MCF 10A (cell line): ENCODE measurements around the gene SDHD. TPM values are rescaled to one million over a fixed set of nuclear protein-coding genes. Genes with fewer than 3 reads are reported as not detected.

Experiments
- BruUV-seq: library from RNA; stranded (reverse); fragments of 400-500 nt; replicated peaks from 2 replicates; lab custom pipeline; 2021; lab: Mats Ljungman, UMichigan
- CTCF ChIA-PET: fragments of 300-600 bp; sonication (Branson Sonifier 250); formaldehyde crosslinking; extraction: SDS; loops from one replicate; lab custom pipeline; 2021; ENCODE audit warnings: antibody characterized with exemption, inconsistent platforms; lab: Yijun Ruan, JAX
- POLR2A ChIA-PET: fragments of 300-600, 350-650 bp; sonication (Branson Sonifier 250); formaldehyde crosslinking; extraction: SDS; loops from one replicate; lab custom pipeline; 2020; ENCODE audit warnings: antibody characterized with exemption, inconsistent platforms; lab: Yijun Ruan, JAX
- DNase-seq: peaks from one replicate; pipeline ENCODE4 v3.0.0-alpha.2; 2018; ENCODE audit not compliant: unreplicated experiment
- H3K27ac Mint-ChIP-seq: one replicate; pipeline ENCODE4 v1.8.0; 2022; ENCODE audit warnings: mild to moderate bottlenecking, low read depth, mixed read lengths; ENCODE audit not compliant: unreplicated experiment
- H3K27me3 Mint-ChIP-seq: one replicate; pipeline ENCODE4 v1.8.0; 2022; ENCODE audit warnings: mixed read lengths; ENCODE audit not compliant: insufficient read depth, unreplicated experiment
- H3K36me3 Mint-ChIP-seq: one replicate; pipeline ENCODE4 v1.8.0; 2022; ENCODE audit warnings: mild to moderate bottlenecking, moderate library complexity, mixed read lengths; ENCODE audit not compliant: insufficient read depth, unreplicated experiment
- H3K4me1 Mint-ChIP-seq: one replicate; pipeline ENCODE4 v1.8.0; 2022; ENCODE audit warnings: mixed read lengths; ENCODE audit not compliant: insufficient read depth, unreplicated experiment
- H3K4me3 Mint-ChIP-seq: one replicate; pipeline ENCODE4 v1.8.0; 2022; ENCODE audit warnings: mild to moderate bottlenecking, moderate library complexity, mixed read lengths; ENCODE audit not compliant: unreplicated experiment
- H3K9me3 Mint-ChIP-seq: one replicate; pipeline ENCODE4 v1.8.0; 2022; ENCODE audit warnings: mixed read lengths; ENCODE audit not compliant: unreplicated experiment
- intact Hi-C: fragments of 100-400 bp; cut with micrococcal nuclease; formaldehyde crosslinking; loops from 2 replicates; pipeline ENCODE4 v1.14.1; 2022
- total RNA-seq: library from RNA; stranded (reverse); gene quantifications from 2 replicates; pipeline ENCODE4 v1.2.3, GENCODE V29; 2022
- TF ChIP-seq, protein P1 (sequence below): fragments of 200-600 bp; IDR thresholded peaks from one replicate; pipeline ENCODE4 v1.8.0; 2022; ENCODE audit warnings: antibody characterized with exemption, mild to moderate bottlenecking; ENCODE audit not compliant: unreplicated experiment

The SDHD gene
- total RNA-seq, 1 experiment from 2014 or later = 119 TPM

DNA sequence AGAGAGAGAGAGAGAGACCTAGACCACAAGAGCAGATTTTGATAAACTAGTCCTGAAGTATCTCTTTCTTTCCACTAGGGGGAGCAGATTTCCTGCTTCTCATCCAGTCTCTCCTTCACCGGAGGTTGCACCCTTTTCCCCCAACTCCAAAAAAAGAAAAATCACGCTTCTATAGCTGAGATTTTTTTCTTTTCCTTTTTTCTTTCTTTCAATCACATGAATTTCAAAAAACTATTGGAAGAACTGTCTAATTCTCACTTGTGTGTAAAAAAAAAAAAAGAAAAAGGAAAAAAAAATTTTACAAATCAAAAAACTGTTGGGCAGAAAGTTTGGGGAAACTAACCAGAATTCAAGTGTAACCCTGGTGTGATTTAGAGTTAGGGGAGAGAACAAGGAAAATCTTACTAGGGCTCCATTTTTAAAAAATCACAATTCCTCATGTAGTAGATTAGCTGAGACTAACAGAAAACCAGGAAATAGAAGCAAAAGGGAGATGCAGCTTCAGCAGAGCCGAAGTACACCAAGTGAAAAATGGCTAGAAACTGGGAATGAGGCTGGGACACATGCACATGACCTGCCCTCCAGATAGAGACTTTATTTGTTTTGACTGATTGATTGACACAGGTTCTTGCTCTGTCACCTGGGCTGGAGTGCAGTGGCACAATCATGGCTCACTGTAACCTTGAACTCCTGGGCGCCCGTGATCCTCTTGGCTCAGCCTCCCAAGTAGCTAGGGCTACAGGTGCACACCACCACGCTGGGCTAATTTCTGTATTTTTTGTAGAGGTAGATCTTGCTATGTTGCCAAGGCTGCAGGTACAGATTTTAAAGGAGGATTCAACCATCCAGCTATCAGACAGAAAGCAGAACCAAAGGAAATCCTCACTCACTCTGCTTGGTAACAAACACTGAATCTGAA is 27.1 kb downstream of the SDHD start:
- no peaks in the 10 kb centered on the region for H3K27me3 Mint-ChIP-seq
- H3K36me3 Mint-ChIP-seq = no peaks in the 10 kb centered on the region
- peak; percentile 75 for DNase-seq
- POLR2A ChIA-PET = interaction anchor here (0.6 to 3.3 kb wide), 16 partner anchors 15 to 112 kb away, joined by 3 to 11 read pairs (median 4); partner anchors contain the start of genes IL18, PTS and TIMM8B
- intact Hi-C loops = loop anchor here (1.0 kb wide), 3 partner anchors 62 to 167 kb away; partner anchors contain the start of gene BCO2
- CTCF ChIA-PET = interaction anchor here (0.6 to 7.4 kb wide), 45 partner anchors 9 to 1931 kb away, joined by 3 to 130 read pairs (median 4); partner anchors contain the start of gene BCO2
- H3K4me3 Mint-ChIP-seq = no peak overlapping the region
- no peaks in the 10 kb centered on the region for H3K4me1 Mint-ChIP-seq
- H3K27ac Mint-ChIP-seq = no peak overlapping the region
- BruUV-seq = no TSS peak
- TF ChIP-seq, protein P1, sequence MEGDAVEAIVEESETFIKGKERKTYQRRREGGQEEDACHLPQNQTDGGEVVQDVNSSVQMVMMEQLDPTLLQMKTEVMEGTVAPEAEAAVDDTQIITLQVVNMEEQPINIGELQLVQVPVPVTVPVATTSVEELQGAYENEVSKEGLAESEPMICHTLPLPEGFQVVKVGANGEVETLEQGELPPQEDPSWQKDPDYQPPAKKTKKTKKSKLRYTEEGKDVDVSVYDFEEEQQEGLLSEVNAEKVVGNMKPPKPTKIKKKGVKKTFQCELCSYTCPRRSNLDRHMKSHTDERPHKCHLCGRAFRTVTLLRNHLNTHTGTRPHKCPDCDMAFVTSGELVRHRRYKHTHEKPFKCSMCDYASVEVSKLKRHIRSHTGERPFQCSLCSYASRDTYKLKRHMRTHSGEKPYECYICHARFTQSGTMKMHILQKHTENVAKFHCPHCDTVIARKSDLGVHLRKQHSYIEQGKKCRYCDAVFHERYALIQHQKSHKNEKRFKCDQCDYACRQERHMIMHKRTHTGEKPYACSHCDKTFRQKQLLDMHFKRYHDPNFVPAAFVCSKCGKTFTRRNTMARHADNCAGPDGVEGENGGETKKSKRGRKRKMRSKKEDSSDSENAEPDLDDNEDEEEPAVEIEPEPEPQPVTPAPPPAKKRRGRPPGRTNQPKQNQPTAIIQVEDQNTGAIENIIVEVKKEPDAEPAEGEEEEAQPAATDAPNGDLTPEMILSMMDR = peak; percentile 73
- no peaks in the 10 kb centered on the region for H3K9me3 Mint-ChIP-seq

DNA sequence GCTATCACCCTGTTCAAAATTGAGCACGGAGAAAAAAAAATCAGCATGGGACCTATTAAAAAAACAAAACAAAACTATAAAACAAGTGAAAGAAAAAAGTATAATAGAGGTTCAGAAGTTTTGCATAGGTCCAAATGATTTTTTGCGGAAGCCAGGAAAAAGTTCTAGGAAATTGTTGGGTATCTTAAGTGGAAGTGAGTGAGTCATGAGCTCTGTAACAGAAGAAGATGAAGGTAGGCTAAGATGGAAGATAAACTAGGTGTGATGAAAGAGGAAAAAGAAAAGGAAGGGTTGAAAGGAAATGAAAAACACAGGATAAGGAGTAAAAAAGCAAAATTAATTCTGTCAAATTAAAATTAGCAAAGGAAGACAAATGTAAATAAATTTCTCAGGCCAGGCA is 27.8 kb downstream of the SDHD start:
- Mint-ChIP-seq H3K9me3 (no peaks in the 10 kb centered on the region), H3K4me3 (no peak overlapping the region), H3K27ac (no peak overlapping the region), H3K4me1 (no peaks in the 10 kb centered on the region), H3K27me3 (no peaks in the 10 kb centered on the region), H3K36me3 (no peaks in the 10 kb centered on the region)
- ChIA-PET CTCF (interaction anchor here (0.6 to 7.4 kb wide), 20 partner anchors 8 to 167 kb away, joined by 3 to 130 read pairs (median 5); partner anchors contain the start of gene BCO2), POLR2A (interaction anchor here (0.6 to 3.3 kb wide), 13 partner anchors 16 to 112 kb away, joined by 3 to 11 read pairs (median 5); partner anchors contain the start of genes PTS and TIMM8B)
- DNase-seq = no peak
- BruUV-seq = no TSS peak
- intact Hi-C loops = no loop called here
- TF ChIP-seq, protein P1 = no peak

DNA sequence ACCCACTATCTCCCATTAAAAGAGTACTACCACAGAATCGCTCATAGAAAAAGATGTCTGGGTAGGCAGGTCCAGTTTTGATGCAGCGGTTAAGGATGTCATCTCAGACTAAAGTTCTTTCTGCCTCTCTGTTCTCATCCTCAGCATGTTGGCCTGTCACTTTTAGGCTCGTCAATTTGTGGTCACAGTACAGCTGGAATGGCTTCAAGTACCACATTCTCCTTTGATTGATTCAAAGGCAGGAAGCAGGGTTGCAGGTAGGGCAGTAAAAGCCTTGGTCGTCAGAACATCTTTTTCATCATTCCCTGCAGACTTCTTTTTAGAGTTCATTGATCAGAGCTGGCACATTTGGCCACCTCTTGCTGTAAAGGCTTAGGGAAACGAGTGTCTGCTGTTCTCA is 28.7 kb downstream of the SDHD start:
- Mint-ChIP-seq H3K27me3 (no peaks in the 10 kb centered on the region), H3K36me3 (no peaks in the 10 kb centered on the region), H3K4me3 (no peak overlapping the region), H3K27ac (no peak overlapping the region), H3K4me1 (peaks cover 6% of the 10 kb centered on the region), H3K9me3 (no peaks in the 10 kb centered on the region)
- intact Hi-C loops = no loop called here
- CTCF ChIA-PET = interaction anchor here (1.5 to 7.4 kb wide), 3 partner anchors 38 to 166 kb away, joined by 4 to 130 read pairs (median 6); no protein-coding TSS in a partner anchor
- POLR2A ChIA-PET = interaction anchor here (0.6 to 2.5 kb wide), 5 partner anchors 16 to 111 kb away, joined by 3 to 8 read pairs (median 4); partner anchors contain the start of gene PTS
- TF ChIP-seq, protein P1 = no peak
- BruUV-seq = no TSS peak
- DNase-seq = no peak

DNA sequence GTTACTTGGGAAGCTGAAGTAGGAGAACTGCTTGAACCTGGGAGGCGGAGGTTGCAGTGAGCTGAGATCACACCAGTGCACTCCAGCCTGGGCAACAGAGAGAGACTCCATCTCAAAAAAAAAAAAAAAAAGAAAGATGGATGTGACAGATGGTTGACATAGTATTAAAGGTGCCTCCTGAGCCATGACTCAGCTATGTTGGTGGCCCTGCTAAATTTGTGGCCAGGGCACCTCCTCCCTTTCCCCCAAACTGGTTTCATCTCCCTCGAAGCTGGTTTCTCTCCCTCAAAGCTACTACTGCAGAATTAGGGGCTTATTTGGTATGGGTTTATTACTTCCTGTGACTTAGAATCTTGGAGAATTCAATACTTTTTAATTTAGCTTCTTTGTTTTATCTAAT is 31.5 kb downstream of the SDHD start:
- H3K27ac Mint-ChIP-seq = no peak overlapping the region
- no TSS peak for BruUV-seq
- no peaks in the 10 kb centered on the region for H3K27me3 Mint-ChIP-seq
- ChIA-PET POLR2A (interaction anchor here (0.6 to 6.5 kb wide), 5 partner anchors 14 to 109 kb away, joined by 3 to 73 read pairs (median 4); partner anchors contain the start of genes SDHD and TIMM8B), CTCF (interaction anchor here (0.6 to 1.7 kb wide), 6 partner anchors 45 to 919 kb away, joined by 3 to 6 read pairs (median 4); partner anchors contain the start of gene BCO2)
- no peak overlapping the region for H3K4me3 Mint-ChIP-seq
- no peaks in the 10 kb centered on the region for H3K36me3 Mint-ChIP-seq
- intact Hi-C loops = no loop called here
- DNase-seq = no peak
- H3K9me3 Mint-ChIP-seq = no peaks in the 10 kb centered on the region
- peaks cover 9% of the 10 kb centered on the region for H3K4me1 Mint-ChIP-seq
- TF ChIP-seq, protein P1 = no peak
